Fibroblast of upper back skin (primary cell): ENCODE data around the gene DLGAP4.
"Not testable (repeated sequence)": the region's sequence is repeated elsewhere in the genome, so short reads cannot be mapped to it uniquely, and the experiment has no call there.

Experiments used
- DNase-seq: peaks from one replicate; pipeline ENCODE4 v3.0.0-alpha.2; 2013

Gene DLGAP4

DNA sequence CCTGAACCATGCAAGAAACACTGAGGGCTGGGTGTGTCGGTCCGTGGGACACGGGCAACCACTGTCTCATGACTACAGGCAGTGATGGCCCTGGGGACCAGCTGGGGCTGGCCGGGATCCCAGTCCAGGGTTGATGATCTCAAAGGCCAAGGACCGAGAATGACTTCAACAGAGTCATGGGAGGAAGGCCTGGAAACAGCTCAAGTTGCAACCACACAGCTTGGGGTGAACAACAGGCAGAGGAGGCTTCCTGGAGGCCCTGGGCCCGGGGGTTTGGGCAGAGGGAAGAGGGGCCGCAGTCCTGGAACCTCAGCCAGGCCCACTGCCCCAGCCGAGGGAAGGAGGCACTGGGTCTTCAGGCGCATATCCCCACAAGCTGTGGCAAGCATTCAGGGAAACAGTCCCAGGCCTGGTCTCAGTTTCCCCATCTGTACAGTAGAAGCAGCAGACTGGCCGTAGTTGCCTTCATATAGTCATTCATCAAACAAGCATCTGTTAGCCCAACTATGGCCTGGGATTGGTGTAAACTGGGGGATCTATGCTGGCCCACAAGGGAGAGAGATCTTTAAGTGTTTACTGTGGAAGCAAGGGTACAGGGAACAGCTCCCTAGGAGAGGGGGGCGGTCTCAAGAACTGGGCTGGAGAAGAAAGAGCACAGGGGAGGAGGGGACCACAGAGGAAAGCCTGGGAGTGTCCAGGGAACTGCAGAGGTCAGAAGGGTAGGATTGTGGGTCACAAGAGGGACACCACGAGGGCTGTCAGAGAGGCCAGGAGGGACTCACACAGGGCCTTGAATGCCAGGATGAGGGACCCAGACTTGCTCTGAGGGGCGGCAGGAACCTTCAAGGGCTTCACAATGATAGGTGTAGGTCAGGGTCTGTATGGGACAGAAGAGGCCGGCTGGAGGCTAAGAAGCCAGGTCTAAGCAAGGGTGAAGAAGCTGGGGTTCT, 237.3 kb downstream of the DLGAP4 start:
- peak; percentile 55 for DNase-seq

DNA sequence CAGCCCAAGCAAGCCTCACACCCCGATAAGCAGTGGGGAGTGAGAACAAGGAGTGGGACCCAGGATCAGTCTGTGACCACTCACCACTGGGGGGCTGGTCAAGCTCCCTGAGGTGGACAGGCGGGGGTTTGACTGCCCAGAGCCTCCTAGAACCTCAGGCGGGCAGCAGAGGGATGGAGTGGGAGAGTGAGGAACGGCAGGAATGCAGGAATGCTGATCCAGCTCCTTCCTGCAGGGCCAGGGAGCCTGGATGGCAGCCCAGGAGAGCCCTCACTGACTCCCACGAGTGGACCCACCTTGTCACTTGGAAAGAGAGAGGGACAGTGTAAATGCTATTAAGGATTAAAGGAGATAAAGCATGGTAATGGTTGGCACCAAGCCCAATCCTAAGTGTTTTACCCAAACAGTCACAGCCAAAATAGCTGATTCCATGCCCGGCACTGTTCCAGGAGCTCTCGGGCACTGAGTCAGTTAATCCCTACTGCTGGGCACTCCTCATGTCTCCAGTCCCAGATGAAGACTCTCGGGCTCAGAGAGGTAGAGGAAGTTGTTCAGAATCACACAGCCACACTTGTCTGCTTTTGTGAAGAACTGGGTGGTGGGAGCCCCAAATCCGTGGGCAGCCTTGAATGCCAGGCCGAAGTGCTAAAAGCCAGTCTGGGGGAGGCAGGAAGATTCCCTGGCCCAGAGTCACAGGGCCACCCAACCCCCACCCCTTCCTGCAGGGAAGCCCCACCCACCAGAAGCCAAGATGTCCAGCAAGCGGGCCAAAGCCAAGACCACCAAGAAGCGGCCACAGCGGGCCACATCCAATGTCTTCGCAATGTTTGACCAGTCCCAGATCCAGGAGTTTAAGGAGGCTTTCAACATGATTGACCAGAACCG, 238.2 kb downstream of the DLGAP4 start:
- DNase-seq = peak; percentile 25

DNA sequence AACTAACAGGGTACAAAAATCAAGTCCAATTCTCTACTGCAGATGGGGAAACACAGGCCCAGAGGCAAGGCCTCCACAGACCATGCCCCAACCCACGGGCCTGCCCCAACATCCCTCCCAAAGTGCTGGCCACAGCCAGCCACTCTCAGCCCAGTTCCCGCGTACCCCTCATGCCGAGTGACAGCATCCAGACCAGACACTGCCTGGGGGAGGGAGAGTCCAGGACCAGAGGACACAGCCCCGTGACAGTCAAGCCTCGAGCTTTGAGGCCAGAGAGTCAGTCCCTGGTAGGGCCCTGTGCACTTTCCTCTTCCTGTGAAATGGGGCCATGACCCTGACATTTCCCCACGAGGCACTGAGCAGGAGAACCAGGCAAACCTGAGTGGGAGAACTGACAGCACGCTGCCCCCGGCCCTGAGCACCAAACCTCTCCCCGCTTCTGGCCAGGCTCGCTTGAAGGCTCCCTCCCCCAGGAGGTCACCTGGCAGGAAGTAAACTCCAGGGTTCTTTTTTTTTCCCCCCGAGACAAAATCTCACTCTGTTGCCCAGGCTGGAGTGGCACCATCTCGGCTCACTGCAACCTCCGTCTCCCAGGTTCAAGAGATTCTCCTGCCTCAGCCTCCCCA, 240.1 kb downstream of the DLGAP4 start:
- no peak for DNase-seq

DNA sequence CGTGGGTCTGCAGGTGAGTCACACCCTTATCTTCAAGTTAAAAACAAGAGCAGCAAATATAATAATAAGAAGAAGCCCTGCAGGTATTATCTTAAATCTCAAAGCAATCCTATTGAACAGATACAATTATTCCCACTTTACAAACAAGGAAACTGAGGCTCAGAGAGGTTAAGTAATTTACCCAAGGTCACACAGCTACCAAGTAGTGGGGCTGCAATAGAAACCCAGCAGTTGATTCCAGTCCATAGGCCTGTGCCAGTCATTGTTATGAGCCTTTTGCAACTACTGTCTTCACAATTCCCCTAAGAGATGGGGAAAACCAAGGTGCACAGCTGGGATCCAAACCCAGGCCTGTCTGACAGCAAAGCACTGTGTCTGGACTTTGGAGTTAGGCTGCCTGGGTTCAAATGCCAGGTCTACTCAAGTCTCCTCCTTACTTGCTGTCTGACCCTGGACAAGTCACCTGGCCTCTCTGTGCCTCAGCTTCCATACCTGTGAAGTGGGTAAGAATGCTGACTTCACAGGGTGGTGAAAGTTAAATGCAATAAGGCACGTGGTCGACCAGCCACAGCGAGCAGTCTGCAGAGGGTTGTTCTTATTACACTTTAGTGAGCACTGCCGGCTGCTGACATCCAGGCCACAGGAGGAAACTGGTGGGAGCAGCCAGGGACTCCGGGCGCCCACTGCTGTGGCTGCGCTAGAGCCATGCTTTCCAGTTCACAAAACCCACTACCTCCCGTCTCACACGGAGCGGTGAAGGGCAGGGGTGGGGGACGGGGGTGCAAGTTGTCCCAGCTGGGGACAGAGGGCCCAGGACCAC, 241.3 kb downstream of the DLGAP4 start:
- no peak for DNase-seq

DNA sequence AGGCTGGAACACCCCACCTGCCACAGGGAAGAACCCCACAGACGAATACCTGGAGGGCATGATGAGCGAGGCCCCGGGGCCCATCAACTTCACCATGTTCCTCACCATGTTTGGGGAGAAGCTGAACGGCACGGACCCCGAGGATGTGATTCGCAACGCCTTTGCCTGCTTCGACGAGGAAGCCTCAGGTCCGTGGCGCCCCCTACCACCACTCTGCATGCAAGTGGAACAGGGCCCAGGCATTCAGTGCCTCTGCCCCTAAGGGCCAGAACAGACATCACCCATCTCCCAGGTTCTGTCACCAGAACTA, 241.8 kb downstream of the DLGAP4 start:
- DNase-seq = no peak

DNA sequence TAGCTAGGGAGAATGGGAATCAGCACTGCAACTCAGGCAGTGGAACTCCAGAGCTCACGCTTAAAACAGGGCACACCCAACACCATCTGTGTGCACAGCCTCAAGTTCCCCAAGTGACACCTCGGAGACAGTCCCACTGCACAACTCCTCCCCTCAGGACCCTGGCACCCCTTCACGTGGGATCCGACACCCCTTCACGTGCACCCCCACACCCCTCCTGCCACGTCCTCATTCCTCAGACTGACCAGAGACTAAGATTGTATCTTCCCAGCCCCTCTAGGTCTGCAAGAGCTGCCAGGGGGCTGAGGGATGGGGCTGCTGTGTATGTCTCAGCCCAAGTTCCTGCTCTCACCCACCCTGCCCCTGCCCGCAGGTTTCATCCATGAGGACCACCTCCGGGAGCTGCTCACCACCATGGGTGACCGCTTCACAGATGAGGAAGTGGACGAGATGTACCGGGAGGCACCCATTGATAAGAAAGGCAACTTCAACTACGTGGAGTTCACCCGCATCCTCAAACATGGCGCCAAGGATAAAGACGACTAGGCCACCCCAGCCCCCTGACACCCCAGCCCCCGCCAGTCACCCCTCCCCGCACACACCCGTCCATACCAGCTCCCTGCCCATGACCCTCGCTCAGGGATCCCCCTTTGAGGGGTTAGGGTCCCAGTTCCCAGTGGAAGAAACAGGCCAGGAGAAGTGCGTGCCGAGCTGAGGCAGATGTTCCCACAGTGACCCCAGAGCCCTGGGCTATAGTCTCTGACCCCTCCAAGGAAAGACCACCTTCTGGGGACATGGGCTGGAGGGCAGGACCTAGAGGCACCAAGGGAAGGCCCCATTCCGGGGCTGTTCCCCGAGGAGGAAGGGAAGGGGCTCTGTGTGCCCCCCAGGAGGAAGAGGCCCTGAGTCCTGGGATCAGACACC, 242.8 kb downstream of the DLGAP4 start:
- no peak for DNase-seq

DNA sequence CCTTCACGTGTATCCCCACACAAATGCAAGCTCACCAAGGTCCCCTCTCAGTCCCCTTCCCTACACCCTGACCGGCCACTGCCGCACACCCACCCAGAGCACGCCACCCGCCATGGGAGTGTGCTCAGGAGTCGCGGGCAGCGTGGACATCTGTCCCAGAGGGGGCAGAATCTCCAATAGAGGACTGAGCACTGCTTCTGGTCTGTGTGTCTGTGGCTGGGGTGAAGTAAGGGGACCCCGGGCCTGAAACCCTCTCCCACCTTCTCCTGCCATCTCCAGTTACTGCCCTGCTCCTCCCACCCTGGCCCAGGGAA, 243.4 kb downstream of the DLGAP4 start:
- no peak for DNase-seq

DNA sequence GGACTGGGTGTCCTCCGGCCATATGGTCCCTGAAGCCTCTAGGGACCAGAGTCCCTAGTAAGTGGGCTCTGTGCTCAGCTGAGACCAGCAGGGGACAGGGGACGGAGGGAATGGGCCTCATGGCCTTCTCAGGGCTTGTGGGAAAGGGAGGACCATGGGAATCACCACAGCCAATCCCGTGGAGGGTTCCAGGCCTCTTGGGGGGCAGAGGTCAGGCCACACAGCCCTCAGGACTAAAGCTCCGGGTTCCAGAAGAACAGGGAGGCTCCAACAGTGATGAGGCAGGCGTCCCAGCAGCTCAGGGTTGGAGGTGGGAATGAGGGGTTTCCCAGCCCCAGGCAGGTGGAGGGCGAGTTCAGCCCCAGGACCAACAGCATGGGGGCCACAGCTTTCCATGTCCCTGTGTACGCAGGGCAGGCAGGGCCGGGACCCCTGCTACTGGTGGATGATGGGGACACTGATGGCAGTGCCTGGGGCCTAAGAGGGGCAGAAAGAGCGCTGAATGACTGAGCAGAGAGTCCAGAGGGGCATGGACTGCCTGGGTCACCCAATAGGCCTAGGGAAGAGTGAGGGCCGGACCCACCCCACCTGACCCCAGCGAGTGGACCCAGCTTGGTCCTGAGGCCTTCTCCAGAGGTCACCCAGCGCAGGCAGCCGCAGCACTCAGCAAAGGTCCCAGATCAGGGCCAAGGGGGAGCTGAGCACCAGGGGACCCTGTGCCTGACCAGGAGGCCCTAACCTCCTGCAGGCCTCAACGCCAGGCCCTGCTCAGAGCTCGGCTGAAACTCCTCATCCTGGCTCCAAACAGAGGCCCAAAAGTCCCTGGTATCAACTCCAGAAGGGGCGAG, 244.0 kb downstream of the DLGAP4 start:
- no peak for DNase-seq

DNA sequence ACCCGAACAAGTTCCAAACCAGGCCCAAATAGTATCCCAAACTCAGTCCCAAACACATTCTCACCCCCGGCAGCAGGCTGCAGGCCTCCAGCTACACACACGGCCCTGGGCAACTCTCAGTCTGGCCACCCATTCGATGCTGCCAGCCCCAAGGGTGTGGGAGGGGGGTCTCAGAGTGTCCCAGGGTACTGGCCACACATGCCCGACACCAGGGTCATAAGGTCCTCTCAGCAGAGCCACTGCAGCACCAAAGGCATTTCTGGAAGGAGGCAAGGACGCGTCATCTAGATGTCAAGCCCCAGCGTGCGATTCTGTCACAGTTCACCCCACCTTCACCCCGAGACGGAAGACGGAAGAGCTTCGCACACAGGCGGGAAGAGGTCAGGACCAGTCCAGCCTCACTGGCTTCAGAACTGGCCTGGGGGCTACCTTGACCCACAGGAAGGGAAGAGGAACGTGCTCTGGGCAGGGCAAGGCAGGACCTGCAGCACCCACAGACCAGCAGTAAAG, 244.7 kb downstream of the DLGAP4 start:
- peak; percentile 25 for DNase-seq

DNA sequence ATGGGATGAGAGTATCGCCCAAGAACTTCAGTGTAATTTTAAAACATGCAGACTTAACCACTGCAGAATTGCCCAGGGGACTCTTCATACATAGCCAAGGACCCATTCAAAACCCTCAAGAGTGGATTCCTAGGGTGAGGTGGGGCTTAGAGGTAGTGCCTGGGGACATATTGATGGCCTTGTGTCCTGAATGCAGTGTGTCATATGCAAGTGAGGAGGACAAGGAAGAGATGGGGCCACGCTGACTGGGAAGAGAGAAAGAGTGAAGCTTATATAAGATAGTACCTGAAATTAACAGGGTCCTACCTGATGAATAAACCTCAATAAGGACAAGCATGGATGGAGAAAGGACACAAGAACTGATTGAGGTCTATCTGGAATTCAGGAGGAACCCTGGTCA, 249.1 kb downstream of the DLGAP4 start:
- DNase-seq = no peak

DNA sequence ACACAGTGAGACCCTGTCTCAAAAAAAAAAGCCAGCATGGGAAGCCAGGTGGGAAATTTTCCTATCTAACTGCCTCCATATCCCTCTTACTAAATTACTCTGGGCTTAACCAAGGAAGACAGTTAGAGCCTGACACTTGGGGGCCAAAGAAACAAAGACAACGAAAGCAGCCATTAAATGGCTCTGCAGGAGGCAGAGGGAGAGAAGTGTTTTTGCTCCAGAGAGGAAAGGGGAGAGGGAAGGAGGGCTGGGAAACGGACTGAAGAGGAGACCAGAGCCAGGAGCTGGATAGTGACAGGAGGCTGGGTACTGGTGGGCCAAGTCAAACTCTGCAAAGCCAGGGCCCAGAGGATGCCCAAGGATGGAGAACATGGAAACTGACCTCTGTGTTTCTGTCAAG, 256.6 kb downstream of the DLGAP4 start:
- no peak for DNase-seq

DNA sequence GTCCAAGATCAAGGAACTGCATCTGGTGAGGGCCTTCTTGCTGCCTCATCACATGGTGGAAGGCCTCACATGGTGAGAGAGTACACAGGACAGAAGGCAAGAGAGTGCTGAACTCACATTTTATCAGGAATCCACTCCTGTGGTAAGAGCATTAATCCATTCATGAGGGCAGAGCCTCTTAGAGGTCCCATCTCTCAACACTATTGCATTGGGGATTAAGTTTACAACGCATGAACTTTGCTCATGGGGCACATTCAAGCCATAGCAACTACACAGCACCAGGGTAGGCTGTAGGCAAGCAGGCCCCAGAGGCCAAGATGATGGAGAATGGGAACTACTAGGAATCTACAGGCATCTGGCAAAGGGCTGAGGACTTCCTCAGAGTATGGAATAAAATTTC, 257.2 kb downstream of the DLGAP4 start:
- DNase-seq = no peak

DNA sequence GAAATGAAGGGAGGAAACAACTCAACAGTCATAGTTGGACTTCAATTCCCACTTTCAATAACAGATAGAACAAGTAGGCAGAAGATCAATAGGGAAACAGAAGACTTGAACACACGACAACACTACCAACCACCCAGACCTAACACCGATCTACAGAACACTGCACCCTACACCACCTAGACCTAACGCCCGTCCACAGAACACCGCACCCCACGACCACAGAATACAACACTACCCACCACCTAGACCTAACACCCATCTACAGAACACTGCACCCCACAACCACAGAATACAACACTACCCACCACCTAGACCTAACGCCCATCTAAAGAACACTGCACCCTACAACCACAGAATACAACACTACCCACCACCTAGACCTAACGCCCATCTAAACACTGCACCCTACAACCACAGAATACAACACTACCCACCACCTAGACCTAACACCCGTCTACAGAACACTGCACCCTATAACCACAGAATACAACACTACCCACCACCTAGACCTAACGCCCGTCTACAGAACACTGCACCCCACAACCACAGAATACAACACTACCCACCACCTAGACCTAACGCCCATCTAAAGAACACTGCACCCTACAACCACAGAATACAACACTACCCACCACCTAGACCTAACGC, 258.1 kb downstream of the DLGAP4 start:
- DNase-seq = not testable (repeated sequence)

DNA sequence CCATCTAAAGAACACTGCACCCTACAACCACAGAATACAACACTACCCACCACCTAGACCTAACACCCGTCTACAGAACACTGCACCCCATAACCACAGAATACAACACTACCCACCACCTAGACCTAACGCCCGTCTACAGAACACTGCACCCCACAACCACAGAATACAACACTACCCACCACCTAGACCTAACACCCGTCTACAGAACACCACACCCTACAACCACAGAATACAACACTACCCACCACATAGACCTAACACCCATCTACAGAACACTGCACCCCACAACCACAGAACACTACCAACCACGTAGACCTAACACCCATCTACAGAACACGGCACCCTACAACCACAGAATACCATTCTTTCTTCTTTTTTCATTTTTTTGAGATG, 258.6 kb downstream of the DLGAP4 start:
- not testable (repeated sequence) for DNase-seq

DNA sequence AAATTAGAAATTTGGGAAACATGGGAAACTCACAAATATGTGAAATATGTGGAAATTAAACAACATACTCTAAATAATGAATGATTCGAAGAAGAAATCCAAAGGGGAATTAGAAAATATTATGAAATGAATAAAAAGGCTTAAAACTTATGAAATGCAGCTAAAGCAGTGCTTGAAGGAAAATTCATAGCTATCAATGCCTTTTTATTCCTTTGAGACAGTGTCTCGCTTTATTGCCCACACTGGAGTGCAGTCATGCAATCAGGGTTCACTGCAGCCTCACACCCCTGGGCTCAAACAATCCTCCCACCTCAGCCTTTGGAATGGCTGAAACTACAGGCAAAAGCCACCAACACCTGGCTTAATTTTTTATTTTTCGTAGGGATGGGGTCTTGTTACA, 259.4 kb downstream of the DLGAP4 start:
- no peak for DNase-seq

DNA sequence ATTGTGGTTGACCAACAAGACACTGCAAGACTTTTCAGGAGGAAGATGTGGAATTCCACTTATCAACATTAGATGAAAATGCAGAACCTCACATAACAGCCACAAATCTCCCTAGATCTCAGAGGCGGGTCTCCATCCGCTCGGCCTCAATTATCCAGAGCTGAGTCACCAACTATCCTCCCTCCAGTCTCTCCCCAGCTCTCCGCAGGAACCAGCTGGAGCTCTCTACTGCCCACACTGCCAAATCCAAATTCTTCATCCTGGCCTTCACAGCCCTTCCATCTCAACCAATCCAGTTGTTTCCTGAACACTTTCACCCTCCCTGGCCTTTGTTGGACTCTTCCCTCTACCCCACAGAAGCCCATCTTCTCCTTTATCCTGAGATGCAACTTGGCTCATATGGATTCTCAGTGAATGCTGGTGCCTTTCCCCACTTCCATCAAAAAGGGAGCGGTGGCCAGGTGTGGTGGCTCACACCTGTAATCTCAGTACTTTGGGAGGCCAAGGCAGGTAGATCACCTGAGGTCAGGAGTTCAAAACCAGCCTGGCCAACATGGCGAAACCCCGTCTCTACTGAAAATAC, 263.8 kb downstream of the DLGAP4 start:
- peak; percentile 64 for DNase-seq

DNA sequence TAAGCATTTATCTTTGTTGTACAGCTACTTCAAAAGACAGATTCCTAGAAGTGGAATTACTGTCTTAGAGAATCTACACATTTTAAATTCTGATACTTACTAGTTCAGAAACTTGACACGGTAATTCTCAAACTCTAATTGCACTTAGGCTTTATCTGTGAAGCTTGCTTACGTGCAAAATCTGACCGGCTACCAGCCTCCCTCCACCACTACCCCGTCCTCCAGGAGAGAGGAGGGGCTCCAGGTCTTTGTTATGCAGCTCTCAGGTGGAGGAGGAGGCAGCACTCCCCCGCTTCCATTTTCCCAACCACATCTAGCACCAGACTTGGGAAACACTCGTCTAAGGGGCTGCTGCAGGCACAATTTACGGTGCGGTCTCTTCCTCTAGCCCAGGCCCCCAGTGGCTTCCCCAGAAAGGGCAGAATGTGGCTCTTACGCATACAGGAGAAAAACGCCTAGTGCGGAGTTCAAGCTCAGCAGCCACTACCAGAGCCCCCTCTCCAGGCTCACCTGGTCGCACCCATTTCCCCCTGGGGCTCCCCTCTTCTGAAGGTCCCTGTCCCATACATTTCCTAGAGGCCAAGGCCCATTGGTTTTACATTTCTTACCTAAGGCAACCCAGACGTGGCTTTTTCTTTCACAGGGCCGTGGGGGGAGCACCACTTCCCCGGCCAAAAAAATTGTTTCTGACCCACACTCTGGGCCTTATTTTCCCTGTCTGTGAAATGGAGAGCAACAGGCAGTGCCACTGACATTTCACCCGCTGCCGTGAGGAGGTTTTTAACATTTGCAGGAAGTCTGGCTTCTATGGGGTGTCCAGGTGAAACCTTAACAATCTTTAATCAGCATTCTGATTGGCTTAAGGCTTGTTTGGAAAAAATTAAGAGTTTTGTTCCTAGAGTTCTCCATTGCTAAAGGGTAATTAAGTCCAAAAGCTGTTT, 265.7 kb downstream of the DLGAP4 start:
- no peak for DNase-seq

DNA sequence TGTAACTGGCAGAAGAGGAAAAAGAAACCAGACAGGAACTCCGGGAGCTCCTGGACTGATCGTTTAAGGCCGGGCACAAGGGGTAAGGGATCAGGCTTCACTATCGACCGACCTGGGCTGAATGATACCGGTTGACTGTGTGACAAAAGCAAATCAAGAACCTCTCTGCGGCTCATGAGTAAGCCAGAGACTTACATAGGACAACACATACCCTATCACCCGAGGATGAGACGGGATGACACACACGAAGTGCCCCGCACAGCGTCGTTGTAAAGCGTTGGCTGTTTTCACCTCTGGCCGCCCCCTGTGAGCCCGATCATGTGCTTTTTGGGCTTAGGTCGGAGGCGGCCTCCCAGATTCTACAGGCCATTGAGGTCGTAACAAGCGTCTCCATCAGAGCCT, 266.6 kb downstream of the DLGAP4 start:
- no peak for DNase-seq
